GM18951 (cell line): ENCODE results near the gene BTBD16.

Experiments
- POLR2A ChIP-seq: IDR thresholded peaks from 4 replicates; pipeline ENCODE4 v1.6.1; 2011; ENCODE audit warnings: mild to moderate bottlenecking; ENCODE audit not compliant: insufficient read length, insufficient read depth; ENCODE audit errors: extremely low read depth
- in situ Hi-C: fragments of 300-500 bp; cut with MboI; formaldehyde crosslinking; loops from one replicate; pipeline ENCODE4 v1.12.0; 2022; ENCODE audit warnings: low sequenced_read_pairs, mixed read lengths, inconsistent platforms; ENCODE audit not compliant: unreplicated experiment

Gene BTBD16

DNA sequence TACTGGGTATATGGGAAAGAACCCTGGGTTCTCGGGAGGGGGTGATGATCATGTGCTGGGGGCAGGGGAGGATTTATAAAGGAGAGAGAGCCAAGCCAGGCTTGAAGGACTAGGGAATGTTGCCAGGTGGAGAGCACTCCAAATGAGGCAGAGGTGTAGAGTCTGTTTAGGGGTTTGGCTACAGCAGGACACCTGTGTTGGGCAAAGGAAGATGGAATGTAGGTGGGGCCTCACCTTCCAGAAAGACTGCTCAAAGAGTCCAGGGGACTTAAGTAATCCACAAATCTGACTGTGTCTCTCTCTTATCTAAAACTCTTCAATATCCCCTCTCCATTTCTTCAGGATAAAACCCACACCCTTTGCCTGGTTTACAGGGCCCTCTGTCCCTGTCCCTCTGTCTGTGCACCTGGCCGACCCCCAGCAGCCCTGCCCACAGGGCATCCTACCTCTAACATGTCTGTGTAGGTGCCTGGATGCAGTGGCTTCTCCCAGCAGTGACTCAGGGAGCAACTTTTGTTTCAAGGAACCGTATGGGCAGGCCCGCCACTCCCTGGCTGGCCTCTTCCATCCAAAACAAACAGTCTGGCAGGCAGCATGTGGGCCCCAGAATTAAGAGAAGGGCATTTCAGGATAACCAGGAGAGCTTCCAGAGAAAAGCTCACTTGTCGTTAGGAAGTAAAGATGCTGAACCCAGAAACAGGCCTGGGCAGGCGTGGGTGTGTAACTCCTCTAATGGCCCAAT lies 92.8 kb downstream of the BTBD16 start:
- no peak for TF ChIP-seq POLR2A
- in situ Hi-C loops = no loop called here

DNA sequence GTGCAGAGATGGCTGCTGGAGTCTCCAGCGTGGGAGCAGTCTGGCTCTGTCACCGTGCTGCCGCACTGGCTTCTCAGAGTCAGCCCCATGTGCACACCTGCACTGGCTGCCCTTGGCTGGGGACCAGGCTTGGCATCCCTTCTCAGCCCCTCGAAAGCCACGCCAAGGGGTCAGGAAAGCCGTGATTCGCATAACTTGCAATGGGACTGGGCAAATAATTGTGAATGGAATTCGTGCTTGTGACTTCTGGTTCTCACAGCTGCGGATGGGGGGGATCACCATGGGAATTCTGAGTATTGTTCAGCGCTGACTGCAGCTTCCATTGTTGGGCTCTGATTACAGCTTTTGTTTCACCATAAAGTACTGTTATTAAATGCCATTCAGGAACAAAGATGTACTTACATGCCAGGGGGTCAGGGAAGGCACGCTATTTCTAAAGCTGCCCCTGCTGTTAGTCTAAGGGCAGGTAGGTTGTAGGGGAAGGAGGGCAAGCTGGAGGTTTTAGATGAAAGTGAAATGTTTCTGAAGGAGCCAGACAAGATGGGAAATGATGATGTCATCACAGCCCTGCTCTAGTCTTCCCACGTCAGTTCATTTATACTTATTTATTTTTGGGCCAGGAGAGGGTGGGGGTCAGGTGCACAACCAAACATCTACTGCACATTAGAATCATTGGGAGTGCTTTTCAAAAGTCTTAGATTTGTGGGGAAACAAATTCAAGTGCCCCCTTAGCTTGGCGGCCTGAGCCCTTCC lies 97.6 kb downstream of the BTBD16 start:
- in situ Hi-C loops = no loop called here
- TF ChIP-seq POLR2A = no peak

DNA sequence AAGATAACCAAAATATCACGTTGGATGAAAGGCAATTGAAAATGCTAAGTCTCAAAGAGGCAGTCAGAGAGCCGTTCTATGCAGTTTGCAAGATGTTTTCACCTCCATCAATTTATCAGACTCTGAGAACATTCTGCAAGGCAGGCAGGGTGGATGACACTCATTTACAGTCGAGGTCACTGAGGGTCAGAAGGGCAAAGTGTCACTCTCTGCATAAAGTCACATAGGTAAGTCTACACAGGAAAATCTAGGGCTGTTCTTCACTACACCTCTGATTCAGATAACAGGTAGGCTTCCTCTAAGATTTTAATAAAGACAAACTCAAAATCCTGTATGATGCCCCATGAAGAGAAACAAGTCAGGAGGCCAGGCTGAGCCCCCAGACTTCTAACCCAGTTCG lies 102.0 kb downstream of the BTBD16 start:
- TF ChIP-seq POLR2A = no peak
- in situ Hi-C loops = no loop called here

DNA sequence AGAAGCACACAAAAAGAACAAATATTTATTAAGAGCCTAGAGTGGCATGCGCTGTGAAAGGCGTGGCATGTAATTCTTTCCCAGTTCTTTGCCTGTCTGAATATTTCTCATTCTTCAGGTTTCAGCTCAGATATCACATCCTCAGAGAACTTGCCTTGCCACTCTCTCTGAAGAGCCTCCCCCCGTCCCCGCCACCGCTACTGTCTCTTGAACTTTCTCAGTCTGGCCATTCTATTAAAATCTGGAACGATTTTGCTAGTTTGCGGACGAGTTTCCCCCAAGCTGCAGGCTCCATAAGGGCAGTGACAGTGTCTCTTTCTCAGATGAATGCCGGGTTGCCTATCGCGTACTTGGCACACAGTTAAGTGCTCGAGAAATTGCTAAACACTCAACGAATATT lies 102.6 kb downstream of the BTBD16 start:
- no peak for TF ChIP-seq POLR2A
- in situ Hi-C loops = no loop called here

DNA sequence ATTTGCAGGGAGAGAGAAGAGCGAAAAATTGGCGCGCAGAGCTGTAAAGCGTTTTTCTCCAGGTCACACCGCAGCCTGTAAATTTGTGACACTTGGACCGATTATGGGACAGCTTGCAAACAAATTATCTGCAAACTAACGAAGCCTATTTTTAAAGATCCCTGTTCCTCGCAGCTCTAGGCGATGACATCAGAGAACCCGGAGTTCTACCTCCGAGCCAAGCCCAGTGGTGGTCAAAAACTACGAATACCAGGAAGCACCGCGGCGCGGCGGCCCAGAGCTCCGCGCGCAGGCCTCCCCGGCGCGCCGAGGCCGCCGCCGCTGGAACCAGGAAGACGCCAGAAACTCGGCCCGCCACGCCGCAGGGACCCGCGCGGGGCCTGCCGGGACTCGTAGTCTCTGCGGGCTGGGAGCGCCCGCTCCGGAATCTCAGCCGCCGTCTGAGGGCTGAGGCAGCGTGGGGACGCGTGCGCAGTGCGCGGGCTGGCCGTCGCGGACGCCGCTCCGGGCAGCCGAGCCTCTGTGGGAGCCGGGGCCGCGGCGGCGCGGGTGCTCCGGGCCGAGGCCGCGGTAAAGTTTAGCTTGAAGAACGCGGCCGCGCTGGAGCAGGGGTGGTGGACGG lies 103.3 kb downstream of the BTBD16 start, which contains the start of gene PLEKHA1:
Gene PLEKHA1, plus strand, starts transcription at position 472 of the 622 bp plus-strand sequence. CDS start 18,493 bp downstream, outside the sequence.
- TF ChIP-seq POLR2A = no peak
- in situ Hi-C loops = no loop called here

DNA sequence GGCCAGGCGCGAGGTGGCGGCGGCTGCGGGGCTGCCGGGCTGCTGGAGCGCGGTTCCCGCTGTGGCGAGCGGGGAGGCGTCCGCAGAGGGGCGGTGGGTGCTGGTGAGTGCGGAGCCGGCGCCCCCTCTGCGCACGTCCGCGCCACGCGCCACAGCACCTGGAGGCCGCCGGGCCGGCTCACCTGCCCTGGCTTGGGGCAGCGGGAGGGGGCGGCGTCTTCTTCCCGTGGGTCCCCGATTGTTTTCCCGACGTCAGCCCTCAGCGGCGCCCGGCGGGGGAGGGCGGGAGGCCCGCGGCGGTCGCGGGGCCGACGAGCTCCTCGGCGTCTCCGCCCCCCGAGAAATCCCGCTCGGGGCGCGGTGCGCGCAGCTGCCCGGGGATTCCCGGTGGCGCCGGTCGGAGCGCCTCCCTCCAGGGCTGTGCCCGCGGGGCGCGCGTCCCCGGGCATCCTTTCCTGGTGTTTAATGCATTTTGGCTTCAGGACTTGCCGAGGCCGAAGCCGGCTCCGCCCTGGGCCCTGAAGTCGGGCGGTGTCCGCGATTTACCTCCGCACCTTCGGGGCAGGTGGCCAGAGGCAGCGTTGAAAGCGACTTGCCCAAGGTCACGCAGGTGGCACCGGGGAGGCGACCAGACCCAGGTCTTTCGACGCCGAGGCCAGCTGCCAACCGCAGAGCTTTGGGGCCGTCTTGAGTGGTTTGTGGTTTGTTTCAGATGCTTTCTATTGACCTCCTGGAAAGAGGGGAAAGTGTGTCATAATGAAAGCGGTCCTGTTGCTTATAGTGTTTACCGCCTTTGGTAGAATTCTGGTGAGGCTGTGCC lies 104.0 kb downstream of the BTBD16 start:
- no peak for TF ChIP-seq POLR2A
- in situ Hi-C loops = no loop called here

DNA sequence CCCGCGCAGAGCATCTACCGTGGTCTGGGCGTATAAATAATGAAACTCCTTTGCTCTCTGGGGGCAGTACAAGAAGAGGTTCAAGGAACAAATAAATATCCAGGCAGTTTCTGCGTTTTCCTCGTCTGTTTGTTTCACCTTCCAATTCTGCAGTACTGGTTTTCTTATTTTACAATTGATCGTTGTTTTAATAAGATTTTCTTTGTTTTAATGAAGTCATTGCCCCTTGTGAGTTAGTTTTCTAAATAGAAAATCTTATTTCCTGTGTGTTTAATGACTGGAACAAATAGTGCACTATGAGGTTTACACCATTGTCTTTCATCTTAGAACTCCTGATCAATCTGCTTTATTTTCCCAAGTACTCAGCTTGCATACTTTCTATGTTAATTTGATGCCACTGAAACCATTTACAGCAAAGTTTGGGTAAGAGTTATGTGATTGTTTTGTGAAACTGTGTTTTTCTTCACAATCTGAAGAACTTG lies 104.6 kb downstream of the BTBD16 start:
- no peak for TF ChIP-seq POLR2A
- in situ Hi-C loops = no loop called here

DNA sequence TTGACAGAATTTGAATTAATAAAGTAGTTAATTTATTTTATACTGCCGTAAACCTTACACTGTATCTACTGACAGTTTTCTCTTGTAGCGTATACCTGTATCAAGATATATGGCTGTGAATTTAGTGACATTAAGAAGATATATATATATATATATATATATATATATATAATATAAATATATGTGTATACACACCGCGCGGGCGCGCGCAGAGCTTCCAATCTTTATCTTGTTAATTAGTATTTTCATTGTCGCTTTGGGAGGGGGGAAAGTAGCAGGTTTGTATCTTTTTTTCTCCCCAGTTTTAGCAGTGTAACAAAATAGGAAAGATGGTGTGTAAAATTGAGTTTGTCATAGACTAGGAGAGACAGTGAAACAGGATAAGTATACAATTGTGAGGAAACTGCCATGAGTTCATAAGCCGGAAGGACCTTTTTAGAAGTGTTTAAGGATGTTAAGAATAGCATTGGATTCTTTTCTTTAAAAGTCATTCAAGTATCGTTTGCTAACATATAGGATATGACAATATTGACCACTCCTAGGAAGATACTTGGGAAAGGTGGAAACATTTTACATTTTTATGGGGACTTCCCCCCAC lies 105.4 kb downstream of the BTBD16 start:
- in situ Hi-C loops = no loop called here
- TF ChIP-seq POLR2A = no peak

DNA sequence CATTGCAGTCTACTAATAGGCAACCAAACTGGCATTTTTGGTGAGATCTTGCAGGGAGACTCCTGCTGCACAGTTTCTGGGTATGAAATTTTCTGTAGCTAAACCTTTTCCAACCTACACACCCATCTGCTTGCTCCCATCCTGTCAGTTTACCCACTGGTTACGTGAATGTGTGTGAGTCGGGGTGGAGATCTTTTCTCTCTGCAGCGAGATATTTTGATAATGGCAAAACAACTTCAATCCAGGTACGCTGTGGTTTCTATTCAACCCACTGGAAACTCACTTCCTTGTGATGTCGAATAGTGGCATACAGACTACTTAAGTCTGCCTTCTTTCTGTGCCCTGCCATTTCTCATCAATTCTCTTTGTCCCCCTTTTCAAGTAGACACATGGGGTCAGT lies 107.9 kb downstream of the BTBD16 start:
- in situ Hi-C loops = no loop called here
- TF ChIP-seq POLR2A = no peak

DNA sequence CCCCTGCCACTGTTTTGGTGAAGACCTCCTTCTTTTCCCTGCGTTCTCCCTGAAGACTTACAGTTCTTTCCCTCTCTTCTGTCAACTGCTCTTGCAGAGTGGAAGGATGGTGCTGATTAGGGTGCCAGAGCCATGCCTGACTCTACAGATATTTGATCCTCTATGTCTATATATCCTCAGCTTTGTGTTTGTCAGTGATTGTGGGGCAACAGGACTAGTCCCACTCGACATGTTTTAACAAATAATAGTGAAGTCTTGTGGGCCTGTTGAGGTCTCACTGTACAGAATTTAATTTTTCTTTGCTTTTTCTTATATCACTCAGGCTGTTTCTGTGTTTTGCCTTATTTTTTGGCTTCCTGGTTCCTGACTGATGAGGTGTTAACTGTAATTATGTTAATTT lies 108.4 kb downstream of the BTBD16 start:
- no peak for TF ChIP-seq POLR2A
- in situ Hi-C loops = no loop called here

DNA sequence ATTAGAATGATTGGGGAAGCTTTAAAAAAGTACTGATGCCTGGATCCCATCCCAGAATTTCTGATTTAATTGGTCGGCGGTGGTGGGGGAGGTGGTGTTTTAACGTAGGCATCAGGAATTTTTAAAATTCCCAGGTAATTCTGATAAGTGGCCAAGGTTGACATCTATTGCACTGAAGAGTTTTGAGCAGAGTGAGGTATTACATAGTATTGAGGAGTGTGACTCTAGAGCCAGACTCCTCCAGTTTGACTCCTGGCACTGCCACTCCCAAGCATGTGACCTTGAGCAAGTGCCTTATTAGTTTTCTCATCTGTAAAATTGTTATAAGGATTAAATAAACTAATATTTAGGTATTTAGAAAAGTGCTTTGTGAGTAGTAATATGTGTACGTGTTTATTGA lies 109.6 kb downstream of the BTBD16 start:
- TF ChIP-seq POLR2A = no peak
- in situ Hi-C loops = no loop called here

DNA sequence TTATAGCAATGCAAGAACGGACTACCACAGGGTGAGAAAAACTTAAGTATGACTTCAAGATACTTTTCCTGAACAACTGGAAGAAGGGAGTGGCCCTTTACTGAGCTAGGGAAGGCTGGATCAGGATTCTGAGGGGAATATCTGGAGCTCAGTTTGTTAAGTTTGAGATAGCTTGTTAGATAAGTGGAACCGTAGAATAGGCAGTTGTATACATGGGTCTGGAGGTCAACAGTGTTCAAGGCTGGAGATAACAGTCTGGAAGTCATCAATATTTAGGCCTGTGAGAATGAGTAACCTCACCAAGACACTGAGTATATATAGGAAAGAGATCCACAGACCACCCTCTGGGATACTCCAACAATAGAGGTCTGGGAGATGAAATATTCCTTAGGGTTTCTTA lies 110.6 kb downstream of the BTBD16 start:
- TF ChIP-seq POLR2A = no peak

More for the DNA sequence above, 110.6 kb downstream of the BTBD16 start:
- in situ Hi-C loops = no loop called here
